GM13976 (cell line): ENCODE data around the gene ACTR2.
"Not testable (repeated sequence)": the region's sequence is repeated elsewhere in the genome, so short reads cannot be mapped to it uniquely, and the experiment has no call there.

ENCODE experiments used
- DNase-seq: peaks from one replicate; pipeline ENCODE4 v3.0.0; 2012; ENCODE audit warnings: low spot score
- CTCF ChIP-seq: IDR thresholded peaks from 2 replicates; pipeline ENCODE4 v1.5.1; 2012; ENCODE audit warnings: borderline replicate concordance, mild to moderate bottlenecking; ENCODE audit not compliant: insufficient read depth; ENCODE audit errors: extremely low read depth, missing control alignments, control extremely low read depth
- in situ Hi-C: fragments of 300-500 bp; cut with MboI; formaldehyde crosslinking; loops from one replicate; pipeline ENCODE4 v1.12.0; 2022; ENCODE audit warnings: low sequenced_read_pairs, mixed read lengths, inconsistent platforms; ENCODE audit not compliant: unreplicated experiment

The ACTR2 gene

GRCh38 chr2:65227020-65227455 is 593 bp upstream of the ACTR2 start:
- TF ChIP-seq CTCF: no peak
- no peak for DNase-seq

GRCh38 chr2:65228263-65228750 is 676 bp downstream of the ACTR2 start:
- in situ Hi-C loops: no loop called here
- DNase-seq: peak; percentile 63
- no peak for TF ChIP-seq CTCF

More at GRCh38 chr2:65227020-65227455, 593 bp upstream of the ACTR2 start:
- in situ Hi-C loops: no loop called here

- in situ Hi-C loops: no loop called here
- no peak for TF ChIP-seq CTCF
- DNase-seq: no peak
Observed at GRCh38 chr2:65231121-65231520, 3.5 kb downstream of the ACTR2 start.

- DNase-seq: peak; percentile 41
- no peak for TF ChIP-seq CTCF
- in situ Hi-C loops: no loop called here
Observed at GRCh38 chr2:65231892-65232477, 4.4 kb downstream of the ACTR2 start.

- TF ChIP-seq CTCF: no peak
- in situ Hi-C loops: no loop called here
- DNase-seq: peak; percentile 49
Observed at GRCh38 chr2:65232636-65233035, 5.0 kb downstream of the ACTR2 start.

- no peak for TF ChIP-seq CTCF
- in situ Hi-C loops: no loop called here
Observed at GRCh38 chr2:65240657-65241056, 13.0 kb downstream of the ACTR2 start.

GRCh38 chr2:65244452-65244851 is 16.8 kb downstream of the ACTR2 start:
- DNase-seq, in situ Hi-C loops: not testable (repeated sequence)

More at GRCh38 chr2:65240657-65241056, 13.0 kb downstream of the ACTR2 start:
- no peak for DNase-seq
